AG20443 (cell line): ENCODE results near the gene NSD2.

ENCODE experiments used
- DNase-seq: peaks from one replicate; pipeline ENCODE4 v3.0.0; 2012; ENCODE audit warnings: low spot score, mixed read lengths

NSD2 gene

DNA sequence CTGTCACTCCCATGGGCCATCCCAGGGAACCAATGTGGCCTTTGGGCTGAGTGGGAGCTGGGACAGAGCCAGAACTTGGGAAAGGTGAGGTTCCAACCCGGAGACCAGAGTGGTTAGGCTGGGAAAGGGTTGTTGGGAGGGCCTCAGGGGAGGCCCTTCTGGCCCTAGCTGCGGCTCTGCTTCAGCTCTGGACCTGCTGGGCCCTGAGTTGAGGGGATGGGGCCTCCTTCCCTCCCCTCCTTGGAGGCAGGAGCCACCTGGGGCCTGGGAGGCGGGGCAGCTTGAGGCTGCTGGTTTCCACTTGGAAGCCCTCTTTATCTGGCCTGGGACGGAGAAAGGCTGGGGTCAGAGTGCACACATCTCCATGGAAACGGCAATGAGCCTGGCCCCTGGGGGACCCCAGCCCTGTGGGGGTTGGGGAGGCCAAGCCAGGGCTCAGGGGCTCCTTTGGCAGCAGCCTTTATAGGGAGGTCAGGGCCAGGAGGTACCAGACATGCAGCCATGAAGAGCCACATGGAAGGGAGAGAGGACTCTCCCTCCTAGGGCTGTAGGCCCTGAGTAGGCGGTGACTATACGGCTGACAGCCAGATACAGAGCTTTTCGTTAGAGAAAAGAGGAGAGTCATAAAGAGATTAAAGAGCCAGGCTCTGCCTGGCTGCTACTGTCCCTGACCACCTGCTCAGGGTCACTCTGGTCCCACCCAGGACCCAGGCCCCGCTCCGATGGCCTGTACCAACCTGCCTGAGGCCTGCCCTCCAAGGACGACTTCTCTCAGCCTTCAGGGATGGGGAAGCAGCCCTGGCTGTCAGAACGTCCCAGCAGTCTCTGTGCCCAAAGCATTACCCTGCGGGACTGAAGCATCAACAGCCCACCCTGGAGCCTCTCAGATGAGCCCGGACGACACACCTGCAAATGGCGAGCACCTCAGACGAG, 6.9 kb upstream of the NSD2 start:
- DNase-seq = no peak

- DNase-seq = no peak
Measured at GRCh38 chr4:1866189-1866661, 5.0 kb upstream of the NSD2 start.

DNA sequence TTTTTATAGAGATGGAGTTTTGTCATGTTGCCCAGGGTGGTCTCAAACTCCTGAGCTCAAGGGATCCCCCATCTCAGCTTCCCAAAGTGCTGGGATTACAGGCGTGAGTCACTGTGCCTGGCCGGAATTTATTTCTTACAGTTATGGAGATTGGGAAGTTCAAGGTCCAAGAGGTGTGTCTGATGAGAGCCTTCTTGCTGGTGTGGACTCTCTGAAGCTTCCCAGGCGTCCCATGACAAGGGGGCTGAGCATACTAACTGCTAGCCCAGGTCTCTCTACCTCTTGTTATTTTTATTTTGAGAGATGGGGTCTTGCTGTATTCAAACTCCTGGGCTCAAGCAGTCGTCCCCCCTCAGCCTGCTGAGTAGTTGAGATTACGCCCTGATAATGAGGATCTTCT, 2.9 kb upstream of the NSD2 start:
- no peak for DNase-seq

DNA sequence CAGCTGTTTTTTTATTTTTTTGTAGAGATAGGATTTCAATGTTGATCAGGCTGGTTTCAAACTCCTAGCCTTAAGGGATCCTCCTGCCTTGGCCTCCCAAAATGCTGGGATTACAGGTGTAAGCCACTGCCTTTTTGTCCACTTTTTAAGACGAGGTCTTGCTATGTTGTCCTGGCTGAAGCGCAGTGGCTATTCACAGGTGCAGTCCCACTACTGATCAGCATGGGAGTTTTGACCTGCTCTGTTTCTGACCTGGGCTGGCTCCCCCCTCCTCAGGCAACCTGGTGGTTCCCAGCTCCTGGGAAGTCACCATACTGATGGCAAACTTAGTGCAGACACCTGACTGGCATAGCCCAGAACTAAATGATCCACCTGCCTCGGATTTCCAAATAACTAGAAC, 2.3 kb upstream of the NSD2 start:
- no peak for DNase-seq

GRCh38 chr4:1869530-1870327, 1.5 kb upstream of the NSD2 start:
- DNase-seq = no peak

GRCh38 chr4:1870328-1870577, 940 bp upstream of the NSD2 start:
- DNase-seq = peak; percentile 86

GRCh38 chr4:1871471-1872021, 353 bp downstream of the NSD2 start:
- peak; percentile 64 for DNase-seq

- peak; percentile 53 for DNase-seq
Measured at GRCh38 chr4:1872870-1873269, 1.7 kb downstream of the NSD2 start.

- DNase-seq = no peak
Measured at GRCh38 chr4:1873291-1873690, 2.1 kb downstream of the NSD2 start.

DNA sequence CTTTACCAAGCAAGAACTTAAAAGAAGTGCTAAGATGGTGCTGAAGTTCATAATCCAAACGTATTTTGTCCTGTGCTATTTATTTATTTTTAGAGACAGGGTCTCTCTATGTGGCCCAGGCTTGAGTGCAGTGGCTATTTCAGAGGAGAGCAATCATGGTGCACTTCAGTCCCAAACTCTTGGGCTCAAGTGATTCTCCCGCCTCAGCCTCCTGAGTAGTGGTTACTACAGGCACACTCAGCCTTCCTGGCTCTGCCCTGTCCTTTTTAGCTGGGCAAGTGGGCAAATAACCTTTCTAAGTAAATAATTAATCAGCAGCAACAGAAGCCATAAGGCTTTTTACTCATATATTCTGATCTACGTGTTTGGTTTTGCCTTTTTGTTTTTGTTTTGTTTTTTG, 2.6 kb downstream of the NSD2 start:
- no peak for DNase-seq

- no peak for DNase-seq
Measured at GRCh38 chr4:1874201-1874600, 3.0 kb downstream of the NSD2 start.

DNA sequence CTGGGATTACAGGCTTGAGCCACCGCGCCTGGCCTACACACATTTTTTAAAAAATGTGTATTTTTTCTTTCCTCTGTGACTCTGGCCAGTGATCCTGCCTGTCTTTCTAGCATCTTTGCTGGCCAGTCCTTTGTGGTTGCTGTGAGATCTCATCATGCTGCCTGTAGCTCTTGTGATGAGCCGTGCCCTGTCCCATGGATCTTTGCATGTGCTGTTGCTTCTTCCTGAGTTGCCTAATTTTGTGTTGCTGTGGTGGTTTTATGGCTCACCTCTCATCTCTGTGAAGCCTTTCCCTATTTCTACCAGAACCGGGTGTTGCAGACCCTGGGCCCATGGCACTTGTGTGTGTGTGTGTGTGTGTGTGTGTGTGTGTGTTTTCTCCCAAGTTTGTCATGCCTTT, 8.3 kb downstream of the NSD2 start:
- DNase-seq = no peak

DNA sequence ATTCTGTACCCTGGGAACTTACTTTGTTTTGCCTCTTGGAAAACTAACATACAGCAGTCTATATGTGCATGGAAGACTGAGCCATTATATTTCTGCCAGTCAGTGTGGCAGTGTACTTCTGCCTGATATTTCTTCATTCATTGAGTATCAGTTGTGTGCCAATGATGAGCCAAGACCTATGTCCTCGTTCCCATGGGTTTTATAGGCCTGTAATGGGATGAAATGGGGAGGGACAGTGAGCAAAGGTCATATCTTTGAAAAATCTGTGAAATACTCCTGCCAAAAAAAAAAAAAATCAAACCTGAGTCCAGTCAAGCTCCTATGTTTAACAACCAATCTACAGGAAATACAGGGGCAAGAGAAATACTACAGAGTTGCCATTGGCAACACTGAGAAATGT, 9.1 kb downstream of the NSD2 start:
- DNase-seq = no peak

DNA sequence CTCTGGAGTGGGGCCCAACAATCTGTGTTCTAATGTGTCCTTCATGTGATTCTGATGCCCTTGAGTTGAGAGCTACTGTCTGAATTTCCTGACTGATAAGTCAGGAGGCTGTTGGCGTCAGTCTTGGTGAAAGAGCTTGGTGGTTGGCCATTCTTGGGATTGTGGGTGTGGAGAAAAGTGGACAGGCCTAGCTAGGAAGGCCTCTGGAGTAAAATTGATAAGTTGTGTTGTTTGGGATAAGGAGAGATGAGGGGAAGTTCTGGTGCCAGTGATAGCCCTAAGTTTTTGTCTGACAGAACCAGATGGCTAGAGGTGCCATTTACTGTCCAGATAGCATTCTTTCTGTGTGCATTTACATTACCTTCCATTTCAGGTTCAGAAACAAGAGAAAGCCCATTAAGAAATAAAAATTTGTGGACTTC, 11.7 kb downstream of the NSD2 start:
- no peak for DNase-seq

GRCh38 chr4:1883583-1883982, 12.4 kb downstream of the NSD2 start:
- DNase-seq = no peak

- DNase-seq = no peak
Measured at GRCh38 chr4:1885414-1885813, 14.2 kb downstream of the NSD2 start.

GRCh38 chr4:1887052-1887451, 15.9 kb downstream of the NSD2 start:
- no peak for DNase-seq

DNA sequence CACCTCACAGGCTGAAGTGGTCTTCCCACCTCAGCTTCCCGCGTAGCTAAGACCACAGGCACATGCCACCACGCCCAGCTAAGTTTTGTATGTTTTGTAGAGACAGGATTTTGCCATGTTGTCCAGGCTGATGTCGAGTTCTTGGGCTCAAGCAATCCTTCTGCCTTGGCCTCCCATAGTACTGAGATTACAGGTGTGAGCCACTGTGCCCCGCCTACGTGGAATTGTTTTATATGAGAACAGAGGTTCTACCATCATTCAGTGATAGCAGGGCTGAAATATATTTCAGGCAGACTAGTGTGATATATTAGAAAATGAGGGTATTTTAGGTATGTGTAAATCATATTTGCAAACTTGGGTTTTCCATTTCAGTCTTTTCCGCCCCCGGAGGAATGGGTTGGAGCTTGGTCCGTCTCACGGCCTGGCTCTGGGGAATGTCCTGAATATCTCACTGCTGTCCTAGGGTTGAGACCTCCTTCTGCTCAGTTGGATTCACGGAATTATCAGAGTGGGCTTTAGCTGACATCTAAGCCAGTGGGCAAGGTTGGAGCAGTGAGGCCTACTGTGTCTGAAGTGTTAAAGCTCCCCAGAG, 19.9 kb downstream of the NSD2 start:
- no peak for DNase-seq

- DNase-seq = no peak
Measured at GRCh38 chr4:1895971-1896657, 24.9 kb downstream of the NSD2 start.

DNA sequence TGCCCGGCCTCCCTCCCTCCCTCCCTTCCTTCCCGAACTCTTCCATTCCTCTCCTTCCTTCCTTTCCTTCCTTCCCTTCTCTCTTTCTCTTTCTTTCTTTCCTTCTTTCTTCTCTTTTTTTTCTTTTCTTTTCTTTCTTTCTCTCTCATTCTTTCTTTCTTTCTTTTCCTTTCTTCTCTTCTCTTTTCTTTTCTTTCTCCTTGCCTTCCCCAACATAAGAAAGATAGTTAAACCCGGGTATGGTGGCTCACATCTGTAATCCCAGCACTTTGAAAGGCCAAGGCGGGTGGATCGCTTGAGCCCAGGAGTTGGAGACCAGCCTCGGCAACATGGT, 25.4 kb downstream of the NSD2 start:
- DNase-seq = no peak

DNA sequence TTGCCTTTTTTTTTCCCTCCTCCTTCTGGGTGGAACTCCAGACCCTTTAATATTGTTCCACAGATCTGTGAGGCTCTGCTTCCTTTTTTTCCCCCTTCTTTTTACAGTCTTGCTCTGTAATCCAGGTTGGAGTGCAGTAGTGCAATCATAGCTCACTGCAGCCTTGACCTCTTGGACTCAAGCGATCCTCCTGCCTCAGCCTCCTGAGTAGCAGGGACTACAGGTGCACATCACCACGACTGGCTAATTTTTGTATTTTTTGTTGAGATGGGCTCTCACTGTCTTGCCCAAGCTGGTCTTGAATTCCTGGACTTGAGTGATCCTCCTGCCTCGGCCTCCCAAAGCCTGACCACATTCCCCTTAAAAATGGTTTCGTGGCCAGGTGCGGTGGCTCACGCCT, 26.8 kb downstream of the NSD2 start:
- no peak for DNase-seq

DNA sequence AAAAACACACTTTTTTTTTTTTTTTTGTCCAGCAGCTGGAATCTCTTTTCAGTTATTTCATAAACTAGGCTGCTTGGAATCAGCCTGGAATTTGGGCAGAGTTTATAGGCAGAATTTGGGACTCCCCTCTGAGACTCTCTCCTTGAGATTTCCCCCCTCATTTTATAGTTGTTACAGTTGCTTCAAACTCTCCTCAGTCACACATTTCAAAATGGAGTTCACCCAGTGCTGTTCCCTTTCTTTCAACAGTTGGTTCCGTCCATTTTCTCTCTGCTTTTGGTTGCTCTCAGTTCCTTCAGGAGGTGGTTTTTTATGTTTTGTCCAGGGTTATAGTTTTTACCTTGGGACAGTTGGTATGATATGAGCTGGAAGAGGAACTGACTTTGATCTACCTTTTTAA, 27.5 kb downstream of the NSD2 start:
- DNase-seq = no peak
